Measurements from ENCODE around the gene SKI. TPM values are rescaled to one million over a fixed set of nuclear protein-coding genes. Genes with fewer than 3 reads are reported as not detected.

The SKI gene
- total and polyA plus RNA-seq, 9 of the 15 experiments (the other 6 are each of a cell fraction or from before 2014, with no cell fraction given) = 0.10 to 60.5 (median 4.6) TPM

DNA sequence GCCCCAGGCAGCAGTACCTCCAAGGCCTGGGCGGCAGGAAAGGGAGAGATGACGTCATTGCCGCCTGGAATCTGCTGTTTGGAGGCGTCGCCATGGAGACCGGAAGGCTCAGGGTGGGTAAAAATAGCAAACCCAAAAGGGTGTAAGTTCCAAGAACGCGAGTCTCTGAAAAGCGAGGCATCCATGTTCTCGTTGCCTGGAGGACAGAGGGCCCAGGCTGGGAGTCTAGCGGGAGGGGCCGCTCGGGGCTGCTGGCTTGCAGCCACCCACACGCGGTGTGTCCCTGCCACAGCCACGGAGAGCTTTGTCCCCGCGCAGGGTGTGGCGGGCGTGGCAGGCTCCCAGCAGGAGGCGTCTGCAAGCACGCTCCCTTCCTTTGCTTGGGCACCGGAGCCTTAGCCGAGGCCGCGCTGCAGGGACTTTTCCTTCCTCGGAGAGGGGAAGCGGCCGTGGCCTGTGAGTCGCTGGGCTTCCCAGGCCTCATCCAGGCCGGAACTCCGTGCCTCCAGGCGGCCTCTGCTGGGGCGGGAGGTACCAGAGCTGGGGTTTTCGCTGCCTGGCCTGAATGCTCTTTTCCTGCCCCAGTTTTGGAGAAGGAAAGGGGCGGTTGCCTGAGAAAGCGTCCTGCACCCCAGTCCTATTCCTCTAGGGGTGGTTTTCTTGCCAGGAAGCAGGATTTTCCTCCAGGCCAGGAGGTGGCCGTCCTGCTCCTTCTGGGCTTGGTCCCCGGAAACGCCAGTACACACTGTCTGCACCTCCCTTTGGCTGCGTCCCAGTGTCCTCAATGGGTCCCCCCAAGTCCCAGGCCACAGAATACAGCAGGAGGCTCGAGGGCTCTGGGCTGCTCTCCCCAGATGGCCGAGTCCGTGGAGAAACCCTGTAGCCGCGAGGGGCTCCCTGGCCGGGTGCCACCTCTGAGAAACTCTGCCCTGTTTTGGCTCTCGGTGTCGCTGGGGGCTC, 15.3 kb upstream of the SKI start (continued):
- TF ChIP-seq, protein P1, sequence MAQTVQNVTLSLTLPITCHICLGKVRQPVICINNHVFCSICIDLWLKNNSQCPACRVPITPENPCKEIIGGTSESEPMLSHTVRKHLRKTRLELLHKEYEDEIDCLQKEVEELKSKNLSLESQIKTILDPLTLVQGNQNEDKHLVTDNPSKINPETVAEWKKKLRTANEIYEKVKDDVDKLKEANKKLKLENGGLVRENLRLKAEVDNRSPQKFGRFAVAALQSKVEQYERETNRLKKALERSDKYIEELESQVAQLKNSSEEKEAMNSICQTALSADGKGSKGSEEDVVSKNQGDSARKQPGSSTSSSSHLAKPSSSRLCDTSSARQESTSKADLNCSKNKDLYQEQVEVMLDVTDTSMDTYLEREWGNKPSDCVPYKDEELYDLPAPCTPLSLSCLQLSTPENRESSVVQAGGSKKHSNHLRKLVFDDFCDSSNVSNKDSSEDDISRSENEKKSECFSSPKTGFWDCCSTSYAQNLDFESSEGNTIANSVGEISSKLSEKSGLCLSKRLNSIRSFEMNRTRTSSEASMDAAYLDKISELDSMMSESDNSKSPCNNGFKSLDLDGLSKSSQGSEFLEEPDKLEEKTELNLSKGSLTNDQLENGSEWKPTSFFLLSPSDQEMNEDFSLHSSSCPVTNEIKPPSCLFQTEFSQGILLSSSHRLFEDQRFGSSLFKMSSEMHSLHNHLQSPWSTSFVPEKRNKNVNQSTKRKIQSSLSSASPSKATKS (CRISPR knock-in tag; IDR thresholded peaks at IDR 0.05) = no peak
- peak; percentile 68 for TF ChIP-seq HMGN3 (IDR thresholded peaks at IDR 0.05; ENCODE audit: borderline replicate concordance, extremely low read depth, insufficient read length, low read depth, low read length)
- no peak for TF ChIP-seq SRSF1 (IDR thresholded peaks at IDR 0.05; ENCODE audit: low read depth, low read length)
- no peak for TF ChIP-seq RNF2 (IDR thresholded peaks at IDR 0.05)
- no peak for TF ChIP-seq STAT5B (CRISPR knock-in tag; IDR thresholded peaks at IDR 0.05)
- no peak for TF ChIP-seq HMG20A (CRISPR knock-in tag; conservative IDR thresholded peaks at IDR 0.05)
- no peak for TF ChIP-seq ESRRB (CRISPR knock-in tag; IDR thresholded peaks at IDR 0.05; ENCODE audit: borderline replicate concordance)
- TF ChIP-seq JUND (IDR thresholded peaks at IDR 0.05; ENCODE audit: borderline replicate concordance, low read depth, low read length) = peak; percentile 94
- peak; percentile 91 for TF ChIP-seq JUND (tag; IDR thresholded peaks at IDR 0.05; ENCODE audit: borderline replicate concordance, low read depth, low read length)
- no peak for TF ChIP-seq TBL1XR1 (IDR thresholded peaks at IDR 0.05; ENCODE audit: low read length in 2 of 2)
- no peak for TF ChIP-seq TRIM28 (IDR thresholded peaks at IDR 0.05)
- TF ChIP-seq BCOR (IDR thresholded peaks at IDR 0.05) = no peak
- TF ChIP-seq, protein P2, sequence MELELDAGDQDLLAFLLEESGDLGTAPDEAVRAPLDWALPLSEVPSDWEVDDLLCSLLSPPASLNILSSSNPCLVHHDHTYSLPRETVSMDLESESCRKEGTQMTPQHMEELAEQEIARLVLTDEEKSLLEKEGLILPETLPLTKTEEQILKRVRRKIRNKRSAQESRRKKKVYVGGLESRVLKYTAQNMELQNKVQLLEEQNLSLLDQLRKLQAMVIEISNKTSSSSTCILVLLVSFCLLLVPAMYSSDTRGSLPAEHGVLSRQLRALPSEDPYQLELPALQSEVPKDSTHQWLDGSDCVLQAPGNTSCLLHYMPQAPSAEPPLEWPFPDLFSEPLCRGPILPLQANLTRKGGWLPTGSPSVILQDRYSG (tag; conservative IDR thresholded peaks at IDR 0.05; ENCODE audit: low read depth) = no peak; the same call in 1 of the 2 replicates
- TF ChIP-seq, protein P3, sequence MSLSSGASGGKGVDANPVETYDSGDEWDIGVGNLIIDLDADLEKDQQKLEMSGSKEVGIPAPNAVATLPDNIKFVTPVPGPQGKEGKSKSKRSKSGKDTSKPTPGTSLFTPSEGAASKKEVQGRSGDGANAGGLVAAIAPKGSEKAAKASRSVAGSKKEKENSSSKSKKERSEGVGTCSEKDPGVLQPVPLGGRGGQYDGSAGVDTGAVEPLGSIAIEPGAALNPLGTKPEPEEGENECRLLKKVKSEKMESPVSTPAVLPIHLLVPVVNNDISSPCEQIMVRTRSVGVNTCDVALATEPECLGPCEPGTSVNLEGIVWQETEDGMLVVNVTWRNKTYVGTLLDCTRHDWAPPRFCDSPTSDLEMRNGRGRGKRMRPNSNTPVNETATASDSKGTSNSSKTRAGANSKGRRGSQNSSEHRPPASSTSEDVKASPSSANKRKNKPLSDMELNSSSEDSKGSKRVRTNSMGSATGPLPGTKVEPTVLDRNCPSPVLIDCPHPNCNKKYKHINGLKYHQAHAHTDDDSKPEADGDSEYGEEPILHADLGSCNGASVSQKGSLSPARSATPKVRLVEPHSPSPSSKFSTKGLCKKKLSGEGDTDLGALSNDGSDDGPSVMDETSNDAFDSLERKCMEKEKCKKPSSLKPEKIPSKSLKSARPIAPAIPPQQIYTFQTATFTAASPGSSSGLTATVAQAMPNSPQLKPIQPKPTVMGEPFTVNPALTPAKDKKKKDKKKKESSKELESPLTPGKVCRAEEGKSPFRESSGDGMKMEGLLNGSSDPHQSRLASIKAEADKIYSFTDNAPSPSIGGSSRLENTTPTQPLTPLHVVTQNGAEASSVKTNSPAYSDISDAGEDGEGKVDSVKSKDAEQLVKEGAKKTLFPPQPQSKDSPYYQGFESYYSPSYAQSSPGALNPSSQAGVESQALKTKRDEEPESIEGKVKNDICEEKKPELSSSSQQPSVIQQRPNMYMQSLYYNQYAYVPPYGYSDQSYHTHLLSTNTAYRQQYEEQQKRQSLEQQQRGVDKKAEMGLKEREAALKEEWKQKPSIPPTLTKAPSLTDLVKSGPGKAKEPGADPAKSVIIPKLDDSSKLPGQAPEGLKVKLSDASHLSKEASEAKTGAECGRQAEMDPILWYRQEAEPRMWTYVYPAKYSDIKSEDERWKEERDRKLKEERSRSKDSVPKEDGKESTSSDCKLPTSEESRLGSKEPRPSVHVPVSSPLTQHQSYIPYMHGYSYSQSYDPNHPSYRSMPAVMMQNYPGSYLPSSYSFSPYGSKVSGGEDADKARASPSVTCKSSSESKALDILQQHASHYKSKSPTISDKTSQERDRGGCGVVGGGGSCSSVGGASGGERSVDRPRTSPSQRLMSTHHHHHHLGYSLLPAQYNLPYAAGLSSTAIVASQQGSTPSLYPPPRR (CRISPR knock-in tag; IDR thresholded peaks at IDR 0.05; ENCODE audit: borderline replicate concordance) = no peak
- peak in 2 of 3 experiments; percentile 47 to 56 for TF ChIP-seq YY1 (IDR thresholded peaks at IDR 0.05; ENCODE audit: borderline replicate concordance in 1 of 3, control insufficient read depth in 1 of 3, extremely low read depth in 1 of 3, insufficient read depth in 3 of 3, insufficient read length in 1 of 3, insufficient replicate concordance in 2 of 3, low read depth in 1 of 3, low read length in 2 of 3)

Measured in K562 (cell line).